Heart right ventricle (tissue), 16 donors: ENCODE results near the gene STYXL2. TPM values are rescaled to one million over a fixed set of nuclear protein-coding genes. Genes with fewer than 3 reads are reported as not detected.
A peak's percentile ranks its signal among the peaks of the same experiment; 100 is the strongest.

Source experiments
- ATAC-seq, 8 donors: fragments of 200-7000 bp; cut with Tn5 transposase; one replicate each; pipeline ENCODE4 v1.9.1; 2020; ENCODE audit warnings: mild to moderate bottlenecking in 8 of 8, moderate library complexity in 8 of 8, moderate number of reproducible peaks in 1 of 8
- DNase-seq, 2 donors: peaks; one replicate each; pipeline ENCODE4 v3.0.0-alpha.2; 2020
- H3K27ac ChIP-seq, 10 donors: fragments of 200-600 bp; sonication (generic) in 2 of 10; one replicate each; pipeline versions ENCODE4 v1.5.0 to v1.8.0; 2020 to 2022; ENCODE audit warnings: mild to moderate bottlenecking in 3 of 10
- H3K27me3 ChIP-seq, 7 donors: fragments of 200-600 bp; one replicate each; pipeline ENCODE4 v1.8.0; 2021 to 2022; ENCODE audit warnings: mild to moderate bottlenecking in 2 of 7
- H3K36me3 ChIP-seq, 9 donors: fragments of 200-600 bp; sonication (generic) in 1 of 9; one replicate each; pipeline versions ENCODE4 v1.5.0 to v1.8.0; 2020 to 2022; ENCODE audit warnings: mild to moderate bottlenecking in 2 of 9
- H3K4me1 ChIP-seq, 9 donors: fragments of 200-600 bp; sonication (generic) in 1 of 9; one replicate each; pipeline versions ENCODE4 v1.5.0 to v1.8.0; 2020 to 2022; ENCODE audit warnings: mild to moderate bottlenecking in 4 of 9
- H3K4me3 ChIP-seq, 10 donors: fragments of 200-600 bp; sonication (generic) in 2 of 10; one replicate each; pipeline versions ENCODE4 v1.5.0 to v1.8.0; 2020 to 2022; ENCODE audit warnings: mild to moderate bottlenecking in 7 of 10, moderate library complexity in 2 of 10
- H3K9me3 ChIP-seq, 11 donors: fragments of 200-600 bp in 10 of 11; sonication (generic) in 2 of 11; one replicate each; pipeline versions ENCODE4 v1.5.0 to v1.8.0; 2013 to 2022; ENCODE audit warnings: mild to moderate bottlenecking in 2 of 11, control low read depth in 1 of 11, moderate library complexity in 1 of 11
- CTCF ChIP-seq, 9 donors: fragments of 200-600 bp; sonication (generic) in 2 of 9; IDR thresholded peaks; one replicate each; pipeline versions ENCODE4 v1.5.0 to v1.8.0; 2021 to 2022; ENCODE audit warnings: antibody characterized with exemption in 9 of 9, mild to moderate bottlenecking in 5 of 9, moderate library complexity in 1 of 9
- WGBS, 2 donors: extraction: QIAGEN DNeasy Blood & Tissue Kit; methylation state at CpG; one replicate each; pipeline ENCODE4 v1.1.7; 2013; ENCODE audit warnings: inconsistent platforms in 1 of 2; 5-methylcytosine and 5-hydroxymethylcytosine counted together
- intact Hi-C, 10 donors: fragments of 100-400 bp; cut with DNase I; formaldehyde crosslinking; loops; one replicate each; pipeline versions ENCODE4 v1.11.1 to v1.14.2; 2022
- polyA plus RNA-seq, 2 donors: library from polyadenylated mRNA; stranded (reverse); fragments of 200-250 nt; gene quantifications; one replicate each; pipeline ENCODE4 v1.2.3, GENCODE V29; 2013
- total RNA-seq, 10 donors: library from RNA; stranded (reverse); fragmentation: NEBNext Ultra II Directional in 3 of 10; extraction: Animal tissue kit (Norgen Biotek cat#: 25700) in 3 of 10; gene quantifications; one replicate each; pipeline versions ENCODE4 v1.2.1 to v1.2.4, GENCODE V29; 2021 to 2023
- donor health status: Arrhythmogenic right ventricular cardiomyopathy.
- donor health status: ischemic (EF 13 %, LVEDD 7.1; RV severe dilation, severe dysfunction).
- donor health status: healthy with polysubstance abuse.
- donor health status: DM: no; HTN: yes; CAD: no.
- donor health status: DM: no; HTN: no; CAD: no.
- donor health status: ischemic (EF 25% LVEDD 6.9; RV normal size, moderate dysfunction).
- donor health status: ischemic (EF 25% LVEDD 5.7; RV mildly dilated, moderate dysfunction).
- donor health status: healthy.
- donor health status: DM: yes; HTN: yes; CAD: no.
- donor health status: Ischemic cardiomyopathy.
- donor health status: ischemic (EF 35%, LVEDD 5.7; RV mildly dilated, moderate dysfunction).
- donor health status: nonischemic (EF 11% LVEDD 7.7; RV severe dilation, severe dysfunction).
- donor health status: DM: yes; HTN: yes; CAD: no.
- donor health status: PGD.
- donor health status: ischemic (EF 29% LVEDD 5.4; RV normal size, mild dysfunction).
- donor health status: nonischemic (EF 23%, LVEDD 6.1; RV moderate dilation, normal function).

Gene STYXL2
- total and polyA plus RNA-seq, 12 donors = 32.4 to 638 (median 205) TPM

GRCh38 chr1:167064621-167065020 is 29.3 kb upstream of the STYXL2 start:
- TF ChIP-seq CTCF (IDR thresholded peaks at IDR 0.05) = no peak
- Histone ChIP-seq H3K36me3 (no peaks in the 10 kb centered on the region), H3K27me3 (peaks cover 0 to 9% (median 0%) of the 10 kb centered on the region in 7 donors), H3K4me1 (peaks cover 0 to 8% (median 6%) of the 10 kb centered on the region in 9 donors), H3K4me3 (no peak overlapping the region), H3K9me3 (no peaks in the 10 kb centered on the region), H3K27ac (no peak overlapping the region)
- DNase-seq (no peak), ATAC-seq (no peak)
- intact Hi-C loops = loop anchor here in 9 of 10 donors (2.0 to 10.0 kb wide), 9 partner anchors 58 to 473 kb away; partner anchors contain the start of gene POU2F1 (in 3 of the 9)
- WGBS, 2 donors = 68 to 69% methylated on average over 9 of the region's 9 CpGs

DNA sequence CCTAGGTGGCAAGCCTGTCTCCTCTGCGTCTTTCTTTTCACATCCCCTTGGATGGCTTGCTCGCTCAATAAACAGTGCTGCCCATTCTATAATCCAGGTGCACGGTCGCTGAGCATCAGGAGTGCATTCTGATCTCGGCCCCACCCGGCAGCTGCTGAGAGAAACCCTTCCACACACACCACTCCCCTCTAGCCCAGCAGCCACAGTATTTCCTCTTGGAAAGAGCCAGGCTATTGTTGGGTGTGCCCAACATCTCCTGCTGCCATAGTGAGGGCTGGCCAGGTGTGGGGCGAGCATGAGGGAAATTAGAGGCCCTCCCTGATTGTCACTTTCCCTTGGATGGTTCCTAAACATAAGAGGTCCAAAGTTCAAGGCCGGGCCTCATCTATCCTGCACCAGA is 28.4 kb upstream of the STYXL2 start:
- no peak for DNase-seq
- no peak for ATAC-seq
- Histone ChIP-seq H3K4me3 (no peak overlapping the region), H3K36me3 (no peaks in the 10 kb centered on the region), H3K9me3 (no peaks in the 10 kb centered on the region), H3K4me1 (peaks cover 0 to 8% (median 6%) of the 10 kb centered on the region in 9 donors), H3K27me3 (peaks cover 0 to 7% (median 0%) of the 10 kb centered on the region in 7 donors), H3K27ac (no peak overlapping the region)
- no peak for TF ChIP-seq CTCF (IDR thresholded peaks at IDR 0.05)
- 88% methylated on average over 8 of the region's 8 CpGs for WGBS, 2 donors
- intact Hi-C loops = loop anchor here in 9 of 10 donors (2.0 to 10.0 kb wide), 9 partner anchors 57 to 472 kb away; partner anchors contain the start of gene POU2F1 (in 3 of the 9)

- peak overlapping the region in 7 of 10 donors; percentile 2 to 36 (median 24) for H3K4me3 ChIP-seq
- no peaks in the 10 kb centered on the region for H3K36me3 ChIP-seq
These were observed 27.3 kb upstream of the STYXL2 start for GRCh38 chr1:167066333-167067122.

More at GRCh38 chr1:167066333-167067122, 27.3 kb upstream of the STYXL2 start:
- ATAC-seq = peak; percentile 85 to 94 (median 88)
- H3K4me1 ChIP-seq = peaks cover 0 to 12% (median 6%) of the 10 kb centered on the region in 9 donors
- peak; percentile 87 to 98 (median 97) for TF ChIP-seq CTCF (IDR thresholded peaks at IDR 0.05)
- DNase-seq = peak; percentile 66 to 82
- 7% methylated on average over 31 of the region's 31 CpGs for WGBS, 2 donors
- peaks cover 0 to 3% (median 0%) of the 10 kb centered on the region in 7 donors for H3K27me3 ChIP-seq
- no peaks in the 10 kb centered on the region for H3K9me3 ChIP-seq
- H3K27ac ChIP-seq = no peak overlapping the region
- intact Hi-C loops = loop anchor here (1.0 to 10.0 kb wide), 14 partner anchors 56 to 471 kb away; partner anchors contain the start of gene POU2F1 (in 5 of the 10)
